HG02981 (cell line): ENCODE data around the gene PLA2G1B.
"Not testable (repeated sequence)": the region's sequence is repeated elsewhere in the genome, so short reads cannot be mapped to it uniquely, and the experiment has no call there.

Experiments used
- ATAC-seq: cut with Tn5 transposase; IDR thresholded peaks from one replicate; pipeline ENCODE4 v1.9.1; 2021; ENCODE audit warnings: mild to moderate bottlenecking, moderate library complexity; ENCODE audit not compliant: unreplicated experiment

The PLA2G1B gene

GRCh38 chr12:120359128-120359527 lies 31.5 kb upstream of the PLA2G1B start:
- no peak for ATAC-seq

- ATAC-seq = no peak
Observed at GRCh38 chr12:120358412-120359100, 31.0 kb upstream of the PLA2G1B start.

- ATAC-seq = no peak
Observed at GRCh38 chr12:120357104-120357503, 29.5 kb upstream of the PLA2G1B start.

GRCh38 chr12:120356567-120357030 lies 29.0 kb upstream of the PLA2G1B start:
- ATAC-seq = no peak

- ATAC-seq = no peak
Observed at GRCh38 chr12:120353556-120354317, 26.2 kb upstream of the PLA2G1B start.

- ATAC-seq = no peak
Observed at GRCh38 chr12:120353136-120353535, 25.6 kb upstream of the PLA2G1B start.

- no peak for ATAC-seq
Observed at GRCh38 chr12:120352117-120352516, 24.5 kb upstream of the PLA2G1B start.

- ATAC-seq = no peak
Observed at GRCh38 chr12:120350576-120351350, 23.2 kb upstream of the PLA2G1B start.

GRCh38 chr12:120347766-120348165 lies 20.2 kb upstream of the PLA2G1B start:
- ATAC-seq = no peak

GRCh38 chr12:120346681-120347080 lies 19.1 kb upstream of the PLA2G1B start:
- ATAC-seq = no peak

GRCh38 chr12:120346031-120346430 lies 18.5 kb upstream of the PLA2G1B start:
- no peak for ATAC-seq

GRCh38 chr12:120343692-120344091 lies 16.1 kb upstream of the PLA2G1B start:
- ATAC-seq = no peak

GRCh38 chr12:120343039-120343537 lies 15.5 kb upstream of the PLA2G1B start:
- no peak for ATAC-seq

GRCh38 chr12:120342175-120343038 lies 14.8 kb upstream of the PLA2G1B start:
- no peak for ATAC-seq

- ATAC-seq = no peak
Observed at GRCh38 chr12:120339256-120339655, 11.7 kb upstream of the PLA2G1B start.

GRCh38 chr12:120337730-120338129 lies 10.2 kb upstream of the PLA2G1B start:
- no peak for ATAC-seq

GRCh38 chr12:120336392-120336791 lies 8.8 kb upstream of the PLA2G1B start:
- ATAC-seq = not testable (repeated sequence)

- ATAC-seq = not testable (repeated sequence)
Observed at GRCh38 chr12:120335447-120335846, 7.9 kb upstream of the PLA2G1B start.

GRCh38 chr12:120332523-120332922 lies 4.9 kb upstream of the PLA2G1B start:
- ATAC-seq = no peak

GRCh38 chr12:120332041-120332440 lies 4.5 kb upstream of the PLA2G1B start:
- no peak for ATAC-seq
